Lower lobe of right lung (tissue), 2 donors: ENCODE data around the gene RALGAPA1. TPM values are rescaled to one million over a fixed set of nuclear protein-coding genes. Genes with fewer than 3 reads are reported as not detected.

Experiments
- ATAC-seq, 2 donors: fragments of 200-7000 bp; cut with Tn5 transposase; one replicate each; pipeline ENCODE4 v1.9.1; 2020 to 2022; ENCODE audit warnings: mild to moderate bottlenecking in 2 of 2, moderate library complexity in 2 of 2
- DNase-seq: peaks from one replicate; pipeline ENCODE4 v3.0.0-alpha.2; 2020
- H3K27ac ChIP-seq: fragments of 200-600 bp; one replicate; pipeline ENCODE4 v1.8.0; 2022
- H3K27me3 ChIP-seq: fragments of 200-600 bp; one replicate; pipeline ENCODE4 v1.8.0; 2022; ENCODE audit warnings: low read depth
- H3K36me3 ChIP-seq: fragments of 200-600 bp; one replicate; pipeline ENCODE4 v1.8.0; 2022; ENCODE audit warnings: mild to moderate bottlenecking
- H3K4me1 ChIP-seq: fragments of 200-600 bp; one replicate; pipeline ENCODE4 v1.8.0; 2022
- H3K4me3 ChIP-seq: fragments of 200-600 bp; one replicate; pipeline ENCODE4 v1.8.0; 2022; ENCODE audit warnings: mild to moderate bottlenecking
- H3K9me3 ChIP-seq: fragments of 200-600 bp; one replicate; pipeline ENCODE4 v1.8.0; 2022
- intact Hi-C: fragments of 100-400 bp; cut with DNase I; formaldehyde crosslinking; loops from one replicate; pipeline ENCODE4 v1.11.0; 2022
- total RNA-seq: library from RNA; stranded (reverse); fragmentation: NEBNext Ultra II Directional; extraction: Animal tissue kit (Norgen Biotek cat#: 25700); gene quantifications from one replicate; pipeline ENCODE4 v1.2.1, GENCODE V29; 2021
- TF ChIP-seq, protein P1 (sequence below): fragments of 200-600 bp; IDR thresholded peaks from one replicate; pipeline ENCODE4 v1.8.0; 2022; ENCODE audit warnings: antibody characterized with exemption, mild to moderate bottlenecking
- donor health status: DM: no; HTN: yes; CAD: no; lungs with severe emphysema.

Gene RALGAPA1
- total RNA-seq, 1 donor from 2014 or later = 64.9 TPM

DNA sequence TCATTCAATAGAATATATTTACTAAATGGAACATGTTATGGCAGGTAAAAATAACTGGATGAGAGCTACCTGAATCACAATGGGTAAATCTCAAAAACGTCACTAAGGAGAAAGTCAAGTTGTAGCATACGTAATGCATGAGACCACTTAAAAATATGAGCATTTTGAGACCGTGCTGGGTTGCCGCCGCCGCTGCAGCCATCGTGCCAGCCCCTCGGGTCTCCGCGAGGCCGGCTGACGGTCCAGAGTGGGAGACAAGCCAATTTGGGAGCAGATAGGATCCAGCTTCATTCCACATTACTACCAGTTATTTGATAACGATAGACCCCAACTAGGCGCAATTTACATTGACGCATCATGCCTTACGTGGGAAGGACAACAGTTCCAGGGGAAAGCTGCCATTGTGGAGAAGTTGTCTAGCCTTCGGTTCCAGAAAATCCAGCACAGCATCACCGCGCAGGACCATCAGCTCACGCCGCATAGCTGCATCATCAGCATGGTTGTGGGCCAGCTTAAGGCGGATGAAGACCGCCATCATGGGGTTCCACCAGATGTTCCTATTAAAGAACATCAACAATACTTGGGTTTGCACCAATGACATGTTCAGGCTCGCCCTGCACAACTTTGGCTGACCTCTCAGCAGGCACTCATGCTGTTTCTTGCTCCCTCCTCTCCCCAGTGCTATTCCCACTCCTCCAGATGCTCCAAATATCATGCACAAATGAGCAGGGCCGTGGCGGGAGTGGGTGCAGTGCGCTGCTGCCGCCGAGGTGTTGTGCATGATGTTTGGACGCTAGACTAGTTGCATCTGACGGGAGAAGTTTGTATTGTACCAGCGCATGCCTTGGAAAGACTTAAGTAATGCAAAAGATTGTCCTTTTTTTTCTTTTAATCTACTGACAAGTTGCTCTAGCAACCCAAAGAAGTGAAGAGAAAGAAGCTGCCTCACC is 10.8 kb upstream of the RALGAPA1 start:
- intact Hi-C loops = no loop called here
- H3K36me3 ChIP-seq = no peaks in the 10 kb centered on the region
- no peak for DNase-seq
- ATAC-seq = no peak
- no peak overlapping the region for H3K4me3 ChIP-seq
- H3K4me1 ChIP-seq = no peaks in the 10 kb centered on the region
- no peak overlapping the region for H3K27ac ChIP-seq
- TF ChIP-seq, protein P1, sequence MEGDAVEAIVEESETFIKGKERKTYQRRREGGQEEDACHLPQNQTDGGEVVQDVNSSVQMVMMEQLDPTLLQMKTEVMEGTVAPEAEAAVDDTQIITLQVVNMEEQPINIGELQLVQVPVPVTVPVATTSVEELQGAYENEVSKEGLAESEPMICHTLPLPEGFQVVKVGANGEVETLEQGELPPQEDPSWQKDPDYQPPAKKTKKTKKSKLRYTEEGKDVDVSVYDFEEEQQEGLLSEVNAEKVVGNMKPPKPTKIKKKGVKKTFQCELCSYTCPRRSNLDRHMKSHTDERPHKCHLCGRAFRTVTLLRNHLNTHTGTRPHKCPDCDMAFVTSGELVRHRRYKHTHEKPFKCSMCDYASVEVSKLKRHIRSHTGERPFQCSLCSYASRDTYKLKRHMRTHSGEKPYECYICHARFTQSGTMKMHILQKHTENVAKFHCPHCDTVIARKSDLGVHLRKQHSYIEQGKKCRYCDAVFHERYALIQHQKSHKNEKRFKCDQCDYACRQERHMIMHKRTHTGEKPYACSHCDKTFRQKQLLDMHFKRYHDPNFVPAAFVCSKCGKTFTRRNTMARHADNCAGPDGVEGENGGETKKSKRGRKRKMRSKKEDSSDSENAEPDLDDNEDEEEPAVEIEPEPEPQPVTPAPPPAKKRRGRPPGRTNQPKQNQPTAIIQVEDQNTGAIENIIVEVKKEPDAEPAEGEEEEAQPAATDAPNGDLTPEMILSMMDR = no peak
- no peaks in the 10 kb centered on the region for H3K9me3 ChIP-seq
- no peaks in the 10 kb centered on the region for H3K27me3 ChIP-seq

DNA sequence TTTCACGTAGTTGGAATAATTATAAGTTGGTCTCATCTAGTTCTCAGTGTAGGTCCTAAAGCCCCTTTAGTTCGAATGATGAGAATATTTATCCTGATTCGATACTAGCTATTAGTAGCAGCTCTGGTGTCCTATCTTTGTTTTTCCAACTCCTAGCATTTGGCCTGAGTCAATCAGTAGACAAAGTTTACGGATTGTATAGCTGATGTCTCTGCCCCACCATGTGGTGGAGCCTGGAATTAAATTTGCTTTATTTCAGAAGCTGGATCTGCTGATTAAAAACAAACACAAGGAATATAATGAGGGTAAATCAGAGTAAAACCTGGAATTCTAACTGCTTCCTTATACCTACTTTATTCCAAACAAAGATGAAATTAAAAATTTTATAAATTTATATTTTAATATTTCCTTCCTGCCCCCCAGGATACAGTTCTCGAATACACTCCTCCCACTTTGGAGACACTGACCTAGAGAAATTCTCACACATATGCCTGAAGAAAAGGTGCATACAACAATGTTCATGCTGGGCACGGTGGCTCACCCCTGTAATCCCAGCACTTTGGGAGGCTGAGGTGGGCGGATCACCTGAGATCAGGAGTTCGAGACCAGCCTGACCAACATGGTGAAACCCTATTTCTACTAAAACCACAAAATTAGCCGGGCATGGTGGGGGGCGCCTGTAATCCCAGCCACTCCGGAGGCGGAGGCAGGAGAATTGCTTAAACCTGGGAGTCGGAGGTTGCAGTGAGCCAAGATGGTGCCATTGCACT is 9.4 kb upstream of the RALGAPA1 start:
- Histone ChIP-seq H3K27me3 (no peaks in the 10 kb centered on the region), H3K36me3 (no peaks in the 10 kb centered on the region), H3K27ac (no peak overlapping the region), H3K4me3 (no peak overlapping the region), H3K4me1 (no peaks in the 10 kb centered on the region), H3K9me3 (no peaks in the 10 kb centered on the region)
- ATAC-seq = peak in 1 of 2 donors; percentile 41
- intact Hi-C loops = no loop called here
- TF ChIP-seq, protein P1 = peak; percentile 56
- no peak for DNase-seq

- TF ChIP-seq, protein P1 = peak; percentile 75
- ATAC-seq (peak; percentile 84 to 86), DNase-seq (no peak)
- Histone ChIP-seq H3K4me1 (no peaks in the 10 kb centered on the region), H3K9me3 (no peaks in the 10 kb centered on the region), H3K27me3 (no peaks in the 10 kb centered on the region), H3K36me3 (no peaks in the 10 kb centered on the region), H3K27ac (no peak overlapping the region), H3K4me3 (no peak overlapping the region)
- intact Hi-C loops = no loop called here
Measured at GRCh38 chr14:35814371-35815005, 5.4 kb upstream of the RALGAPA1 start.

DNA sequence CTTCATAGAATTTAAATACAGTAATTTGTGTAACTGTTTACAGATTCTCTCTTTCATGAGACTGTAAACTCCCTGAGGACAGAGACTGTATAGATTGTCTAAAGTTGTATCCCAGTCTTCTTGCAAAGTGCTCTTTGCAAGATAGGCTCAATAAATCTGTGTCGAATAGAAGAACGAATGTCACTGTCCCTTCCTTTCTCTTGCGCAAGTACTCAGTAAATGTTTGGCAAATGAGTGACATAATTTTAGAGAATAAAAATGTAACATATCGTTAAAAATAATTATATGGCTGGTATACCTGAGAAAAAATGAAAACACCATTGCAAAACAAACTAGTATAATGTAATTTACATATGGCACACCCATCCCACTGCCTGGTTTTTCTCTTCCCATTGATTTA is 1.9 kb upstream of the RALGAPA1 start:
- Histone ChIP-seq H3K27ac (no peak overlapping the region), H3K27me3 (no peaks in the 10 kb centered on the region), H3K36me3 (no peaks in the 10 kb centered on the region), H3K4me1 (peaks cover 22% of the 10 kb centered on the region), H3K4me3 (no peak overlapping the region), H3K9me3 (no peaks in the 10 kb centered on the region)
- DNase-seq = no peak
- TF ChIP-seq, protein P1 = no peak
- intact Hi-C loops = no loop called here
- ATAC-seq = no peak

DNA sequence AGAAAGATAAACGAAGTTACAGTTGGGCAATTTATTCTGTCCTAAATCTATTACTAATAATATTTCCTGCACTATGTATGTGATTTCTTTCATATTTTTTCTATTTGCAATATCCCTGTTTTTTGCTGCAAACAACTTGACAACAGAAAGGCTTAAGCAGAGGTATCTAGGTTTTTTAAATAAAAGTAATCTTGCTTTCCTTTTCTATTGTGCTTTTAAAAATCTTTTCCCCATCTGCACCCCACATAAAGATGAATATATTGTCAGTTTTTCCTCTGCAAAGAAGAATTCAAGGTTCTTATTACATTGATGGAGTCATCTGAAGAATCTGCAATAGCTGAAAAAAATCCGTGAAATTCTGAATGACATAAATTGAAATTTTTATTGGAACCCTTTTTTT is 502 bp upstream of the RALGAPA1 start:
- no peaks in the 10 kb centered on the region for H3K9me3 ChIP-seq
- DNase-seq = no peak
- ATAC-seq = no peak
- peak overlapping the region; percentile 83 for H3K4me3 ChIP-seq
- H3K27ac ChIP-seq = peak overlapping the region; percentile 90
- intact Hi-C loops = no loop called here
- H3K27me3 ChIP-seq = no peaks in the 10 kb centered on the region
- TF ChIP-seq, protein P1 = no peak
- H3K36me3 ChIP-seq = no peaks in the 10 kb centered on the region
- H3K4me1 ChIP-seq = peaks cover 26% of the 10 kb centered on the region
